ENCODE results near the gene TMEM201. TPM values are rescaled to one million over a fixed set of nuclear protein-coding genes. Genes with fewer than 3 reads are reported as not detected.

The TMEM201 gene
- total and polyA plus RNA-seq, 9 of the 15 experiments (the other 6 are each of a cell fraction or from before 2014, with no cell fraction given) = 0.42 to 51.3 (median 7.4) TPM

DNA sequence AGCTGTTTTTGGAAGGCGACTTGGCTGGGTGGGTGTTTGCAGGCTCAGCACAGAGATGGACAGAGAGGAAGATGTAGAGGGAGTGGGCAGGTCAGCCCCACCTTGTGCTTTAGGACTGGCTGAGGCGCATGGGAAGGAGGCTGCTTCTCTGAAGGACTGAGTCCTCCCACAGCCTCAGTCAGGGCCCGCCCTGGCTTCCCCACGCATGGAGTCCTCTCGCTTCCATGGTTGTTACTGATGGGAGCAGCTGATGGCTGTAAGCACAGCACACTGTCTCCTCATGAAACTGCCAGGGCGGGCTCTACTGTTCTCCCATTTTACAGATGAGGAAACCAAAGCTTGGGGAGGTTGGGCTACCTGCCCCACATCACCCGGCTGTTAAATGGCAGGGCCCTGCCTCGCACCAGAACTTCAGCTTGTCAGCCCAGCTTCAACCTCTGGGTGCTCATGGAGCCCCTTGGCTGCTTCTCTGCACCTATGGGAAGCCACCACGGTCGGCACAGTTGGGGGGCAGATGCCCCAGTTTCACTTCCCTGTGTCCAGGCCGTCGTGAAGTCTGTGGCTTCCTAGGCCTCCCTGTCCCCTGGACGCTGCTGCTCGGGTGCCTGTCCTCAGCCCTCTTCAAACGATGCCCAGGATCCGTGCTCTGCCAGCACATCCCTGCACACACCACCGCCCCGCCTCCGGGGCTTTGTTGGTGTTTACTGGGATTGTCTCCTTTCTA, 2.4 kb downstream of the TMEM201 start:
- Histone ChIP-seq H3K9ac (ENCODE audit: insufficient read depth in 1 of 2, low read depth in 2 of 2, low read length in 2 of 2) (peak overlapping the region in 1 of 2 experiments; percentile 93; a peak in 2 of 4 replicates), H3K27me3 (ENCODE audit: control insufficient read depth in 2 of 2, insufficient read depth in 2 of 2, low read length in 2 of 2) (no peaks in the 10 kb centered on the region), H3K9me1 (ENCODE audit: control insufficient read depth, insufficient read depth, low read length) (peaks cover 28% of the 10 kb centered on the region), H2AFZ (ENCODE audit: low read depth, low read length) (no peak overlapping the region), H3K9me3 (replicated peaks; ENCODE audit: control insufficient read depth, insufficient read depth, low read depth, low read length) (no peaks in the 10 kb centered on the region), H3K4me1 (replicated peaks in 1 of 2; ENCODE audit: control insufficient read depth in 2 of 2, insufficient read depth in 2 of 2, low read length in 2 of 2) (peaks cover 35 to 77% of the 10 kb centered on the region in 2 experiments), H3K27ac (ENCODE audit: extremely low read depth, low read depth, low read length) (no peak overlapping the region), H4K20me1 (replicated peaks; ENCODE audit: control insufficient read depth, insufficient read depth, low read length) (peaks cover 59% of the 10 kb centered on the region), H3K79me2 (ENCODE audit: control insufficient read depth, insufficient read depth, low read length) (peaks cover 72% of the 10 kb centered on the region), H3K4me3 (no peak overlapping the region), H3K36me3 (ENCODE audit: control insufficient read depth, insufficient read depth, low read length) (peaks cover 37% of the 10 kb centered on the region; the same call in 2 of the 3 replicates), H3K4me2 (ENCODE audit: insufficient read depth, low read length) (peak overlapping the region; percentile 9; the same call in 1 of the 2 replicates)
- FAIRE-seq (no peak), DNase-seq (ENCODE audit: extremely low read depth in 1 of 4, low spot score in 3 of 4) (no peak), ATAC-seq (no peak)
- in situ Hi-C loops (cut with MboI) = no loop called here
- CTCF ChIA-PET (ENCODE audit: low intra/inter-chr PET ratio) = no interaction called here
- POLR2A ChIA-PET = interaction anchor here (0.7 kb wide), 1 partner anchor 27 kb away, joined by 3 read pairs; no protein-coding TSS in a partner anchor
- intact Hi-C loops (cut with micrococcal nuclease) = no loop called here
- BruUV-seq (replicated peaks) = no TSS peak
- 88% methylated on average over 18 of the region's 19 CpGs for WGBS (ENCODE audit: insufficient coverage, low coverage, missing lambda C conversion rate)
- TF ChIP-seq PKNOX1 (IDR thresholded peaks at IDR 0.05) (no peak), RBFOX2 (IDR thresholded peaks at IDR 0.05; ENCODE audit: low read depth, low read length) (peak; percentile 33; the same call in 1 of the 2 replicates)
- TF ChIP-seq, protein P1, sequence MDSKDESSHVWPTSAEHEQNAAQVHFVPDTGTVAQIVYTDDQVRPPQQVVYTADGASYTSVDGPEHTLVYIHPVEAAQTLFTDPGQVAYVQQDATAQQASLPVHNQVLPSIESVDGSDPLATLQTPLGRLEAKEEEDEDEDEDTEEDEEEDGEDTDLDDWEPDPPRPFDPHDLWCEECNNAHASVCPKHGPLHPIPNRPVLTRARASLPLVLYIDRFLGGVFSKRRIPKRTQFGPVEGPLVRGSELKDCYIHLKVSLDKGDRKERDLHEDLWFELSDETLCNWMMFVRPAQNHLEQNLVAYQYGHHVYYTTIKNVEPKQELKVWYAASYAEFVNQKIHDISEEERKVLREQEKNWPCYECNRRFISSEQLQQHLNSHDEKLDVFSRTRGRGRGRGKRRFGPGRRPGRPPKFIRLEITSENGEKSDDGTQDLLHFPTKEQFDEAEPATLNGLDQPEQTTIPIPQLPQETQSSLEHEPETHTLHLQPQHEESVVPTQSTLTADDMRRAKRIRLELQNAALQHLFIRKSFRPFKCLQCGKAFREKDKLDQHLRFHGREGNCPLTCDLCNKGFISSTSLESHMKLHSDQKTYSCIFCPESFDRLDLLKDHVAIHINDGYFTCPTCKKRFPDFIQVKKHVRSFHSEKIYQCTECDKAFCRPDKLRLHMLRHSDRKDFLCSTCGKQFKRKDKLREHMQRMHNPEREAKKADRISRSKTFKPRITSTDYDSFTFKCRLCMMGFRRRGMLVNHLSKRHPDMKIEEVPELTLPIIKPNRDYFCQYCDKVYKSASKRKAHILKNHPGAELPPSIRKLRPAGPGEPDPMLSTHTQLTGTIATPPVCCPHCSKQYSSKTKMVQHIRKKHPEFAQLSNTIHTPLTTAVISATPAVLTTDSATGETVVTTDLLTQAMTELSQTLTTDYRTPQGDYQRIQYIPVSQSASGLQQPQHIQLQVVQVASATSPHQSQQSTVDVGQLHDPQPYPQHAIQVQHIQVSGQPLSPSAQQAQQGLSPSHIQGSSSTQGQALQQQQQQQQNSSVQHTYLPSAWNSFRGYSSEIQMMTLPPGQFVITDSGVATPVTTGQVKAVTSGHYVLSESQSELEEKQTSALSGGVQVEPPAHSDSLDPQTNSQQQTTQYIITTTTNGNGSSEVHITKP (IDR thresholded peaks at IDR 0.05; ENCODE audit: partially characterized antibody) = peak; percentile 18

Measured in K562 (cell line).